Renal cortex interstitium (tissue), 11 donors: ENCODE data around the gene LGSN. TPM values are rescaled to one million over a fixed set of nuclear protein-coding genes. Genes with fewer than 3 reads are reported as not detected.
"Not testable (repeated sequence)": the region's sequence is repeated elsewhere in the genome, so short reads cannot be mapped to it uniquely, and the experiment has no call there.

ENCODE experiments used
- DNase-seq, 11 donors: peaks; one replicate each; pipeline ENCODE4 v3.0.0-alpha.2; 2013; ENCODE audit warnings: low read depth in 9 of 11, low spot score in 4 of 11; ENCODE audit errors: extremely low read depth in 1 of 11
- polyA plus RNA-seq, 3 donors: library from polyadenylated mRNA; unstranded; fragments of 120-200 nt; gene quantifications; one replicate each; pipeline ENCODE4 v1.2.1, GENCODE V29; 2013; ENCODE audit not compliant: insufficient read length in 3 of 3

Gene LGSN
- polyA plus RNA-seq, 3 donors: 0.52 to 1.6 (median 0.96) TPM

DNA sequence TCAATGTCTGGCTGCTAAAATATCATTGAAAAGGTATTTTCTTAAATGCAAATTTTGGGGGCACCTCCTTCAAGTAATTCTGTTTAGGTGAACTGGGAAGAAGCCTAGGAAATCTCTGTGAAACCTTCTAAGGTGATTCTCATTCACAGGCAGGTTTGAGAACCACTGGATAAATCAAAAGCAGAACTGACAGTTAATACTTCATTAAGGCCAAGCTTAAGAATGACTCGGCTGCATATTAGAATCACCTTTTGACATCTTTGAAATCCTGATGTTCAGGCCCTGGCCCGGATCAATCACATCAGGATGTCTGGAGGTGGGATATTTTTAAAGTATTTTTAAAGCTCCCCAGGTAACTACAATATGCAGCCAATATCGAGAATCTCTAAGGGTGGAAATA, 58.0 kb downstream of the LGSN start:
- DNase-seq: no peak

DNA sequence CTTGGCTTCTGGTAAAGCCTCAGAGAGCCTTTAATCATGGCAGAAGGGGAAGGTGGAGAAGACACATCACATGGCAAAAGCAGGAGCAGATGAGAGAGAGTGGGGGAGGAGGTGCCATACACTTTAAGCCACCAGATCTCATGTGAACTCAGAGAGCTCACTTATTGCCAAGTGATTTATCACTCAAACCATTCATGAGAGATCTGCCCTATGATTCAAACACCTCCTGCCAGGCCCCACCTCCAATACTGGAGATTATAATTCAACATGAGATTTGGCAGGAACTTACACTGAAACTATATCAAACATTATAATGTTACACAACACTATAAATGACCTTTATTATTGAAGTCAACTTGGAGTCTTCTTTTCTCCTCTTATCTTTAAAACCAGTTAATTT, 60.6 kb downstream of the LGSN start:
- no peak for DNase-seq

DNA sequence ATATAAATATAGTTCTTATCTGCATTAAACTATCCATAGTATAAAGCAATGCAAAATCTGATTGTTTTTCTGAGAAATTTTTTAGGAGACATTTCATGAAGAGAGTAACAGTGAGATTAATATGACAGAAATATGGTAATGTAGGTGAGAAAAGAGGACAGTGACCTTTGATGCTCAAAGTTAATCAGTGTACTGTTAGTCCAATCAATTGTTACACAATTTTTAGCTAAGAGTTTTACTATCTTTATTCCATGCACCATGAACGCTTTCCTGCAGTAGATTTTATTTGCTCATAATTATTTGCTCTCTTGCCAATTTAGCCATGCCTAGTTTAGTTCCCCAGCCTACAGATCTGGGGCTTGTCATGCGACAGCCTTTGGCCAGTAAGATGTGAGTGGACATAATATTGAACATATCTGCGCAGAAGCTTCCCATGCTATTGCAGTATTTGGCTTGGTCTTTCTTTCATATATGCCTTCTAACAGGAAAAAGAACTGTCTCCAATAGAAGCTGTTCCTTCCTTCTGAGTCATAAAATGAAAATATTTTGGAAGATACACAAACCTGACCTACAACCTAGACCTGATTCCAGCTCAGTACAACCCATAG, 69.8 kb downstream of the LGSN start:
- DNase-seq: no peak

DNA sequence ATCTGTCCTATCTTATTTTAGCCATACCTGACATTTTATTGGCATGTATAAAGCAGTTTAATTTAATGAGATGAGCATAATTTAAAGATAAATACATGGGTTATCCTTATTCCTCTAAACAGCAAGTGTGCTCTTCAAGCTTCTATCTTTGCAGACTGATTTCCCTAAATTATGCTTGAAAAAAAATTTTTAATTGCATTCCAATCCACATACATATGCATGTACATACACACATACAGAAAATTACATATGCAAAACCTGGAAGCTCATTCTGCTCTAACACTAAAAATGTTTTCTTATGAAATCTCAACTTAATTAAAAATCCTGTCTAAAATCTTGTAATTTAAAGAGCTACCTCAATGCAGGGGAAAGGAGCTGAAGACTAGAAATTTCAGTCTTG, 73.2 kb downstream of the LGSN start:
- no peak for DNase-seq

DNA sequence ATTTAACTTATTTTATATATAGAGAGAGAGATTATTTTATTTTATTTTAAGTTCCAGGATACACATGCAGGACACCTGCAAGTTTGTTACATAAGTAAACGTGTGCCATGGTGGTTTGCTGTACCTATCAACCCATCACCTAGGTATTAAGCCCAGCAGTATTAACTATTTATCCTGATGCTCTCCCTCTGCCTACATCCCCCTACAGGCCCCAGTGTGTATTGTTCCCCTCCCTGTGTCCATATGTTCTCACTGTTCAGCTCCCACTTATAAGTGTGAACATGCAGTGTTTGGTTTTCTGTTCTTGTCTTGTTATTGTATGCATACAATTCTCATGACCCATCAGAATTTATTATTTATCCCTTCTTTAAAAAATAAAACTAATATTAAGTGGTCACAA, 73.9 kb downstream of the LGSN start:
- DNase-seq: no peak

DNA sequence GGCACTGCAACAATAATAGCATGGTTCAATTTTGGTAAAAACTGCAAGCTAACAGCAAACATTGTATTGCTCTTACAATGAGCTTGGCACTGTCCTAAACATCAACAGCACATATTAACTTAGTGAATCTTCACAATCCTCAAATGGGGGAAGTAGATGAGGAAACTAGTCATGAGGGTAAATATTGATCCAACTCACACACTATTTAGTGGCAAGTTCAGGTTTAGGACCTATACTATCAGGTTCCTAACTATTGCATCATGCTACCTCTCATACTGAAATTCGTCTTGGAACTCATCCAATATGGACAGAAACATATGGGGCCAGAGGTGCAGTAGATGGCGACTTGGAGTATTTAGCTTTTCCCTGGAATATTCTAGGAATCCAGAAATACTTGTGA, 74.4 kb downstream of the LGSN start:
- DNase-seq: no peak

DNA sequence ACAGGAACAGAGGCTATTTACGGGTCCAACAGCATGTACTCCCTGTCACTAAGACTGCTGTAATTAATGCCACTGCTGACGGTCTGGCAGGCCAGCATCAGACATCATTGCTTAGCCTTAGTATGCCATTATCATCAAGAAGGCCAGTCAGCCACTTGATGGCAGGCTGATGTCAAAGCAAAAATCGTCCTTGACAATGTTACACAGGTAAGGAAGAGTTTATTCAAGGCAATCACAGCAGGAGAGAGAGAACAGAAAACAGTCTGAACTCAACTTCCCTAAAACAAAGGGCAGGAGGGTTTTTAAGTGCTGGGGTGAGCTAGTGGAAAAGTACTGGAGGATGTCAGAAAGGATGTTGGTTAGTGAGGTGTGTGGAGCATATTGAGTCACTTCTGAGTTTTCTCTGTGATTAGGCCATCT, 83.4 kb downstream of the LGSN start:
- no peak for DNase-seq

DNA sequence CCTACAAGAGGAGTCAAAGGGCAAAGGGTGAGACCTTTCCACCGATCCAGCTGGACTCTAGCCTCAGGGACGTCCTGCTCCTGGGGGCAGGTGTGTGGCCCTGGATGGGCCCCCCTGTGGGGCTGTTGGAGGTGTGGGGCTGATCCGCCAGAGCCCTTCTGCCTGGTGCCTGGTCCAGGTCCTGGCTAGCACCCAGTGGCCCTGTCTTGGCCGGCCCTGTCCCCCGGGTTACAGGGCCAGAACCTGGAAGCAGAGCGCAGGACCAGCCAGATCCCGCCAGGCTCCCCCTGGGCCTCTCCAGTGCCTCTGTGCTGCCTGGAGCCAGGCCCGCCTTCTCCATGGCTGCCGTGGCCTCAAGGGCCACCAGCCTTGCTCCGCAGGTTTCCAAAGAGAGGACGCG, 89.3 kb downstream of the LGSN start:
- DNase-seq: not testable (repeated sequence)

DNA sequence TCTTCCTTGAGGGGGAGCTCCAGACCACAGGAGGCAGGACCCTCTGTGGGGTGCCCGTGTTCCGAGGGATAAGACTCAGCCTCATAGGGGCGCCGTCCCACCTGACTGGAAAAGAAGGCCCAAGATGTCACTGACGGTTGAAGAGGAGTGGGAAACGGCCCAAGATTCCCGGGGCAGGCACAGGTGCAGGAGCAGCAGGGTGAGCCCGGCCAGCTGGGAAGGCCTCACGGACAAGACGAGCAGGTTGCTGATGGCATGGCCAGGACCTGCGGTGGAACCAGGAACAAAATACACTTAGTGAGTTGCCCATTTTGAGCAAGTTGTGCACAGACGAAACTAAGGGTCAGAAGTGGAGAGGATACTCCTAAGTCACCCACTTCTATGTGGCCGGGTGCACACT, 89.8 kb downstream of the LGSN start:
- not testable (repeated sequence) for DNase-seq

DNA sequence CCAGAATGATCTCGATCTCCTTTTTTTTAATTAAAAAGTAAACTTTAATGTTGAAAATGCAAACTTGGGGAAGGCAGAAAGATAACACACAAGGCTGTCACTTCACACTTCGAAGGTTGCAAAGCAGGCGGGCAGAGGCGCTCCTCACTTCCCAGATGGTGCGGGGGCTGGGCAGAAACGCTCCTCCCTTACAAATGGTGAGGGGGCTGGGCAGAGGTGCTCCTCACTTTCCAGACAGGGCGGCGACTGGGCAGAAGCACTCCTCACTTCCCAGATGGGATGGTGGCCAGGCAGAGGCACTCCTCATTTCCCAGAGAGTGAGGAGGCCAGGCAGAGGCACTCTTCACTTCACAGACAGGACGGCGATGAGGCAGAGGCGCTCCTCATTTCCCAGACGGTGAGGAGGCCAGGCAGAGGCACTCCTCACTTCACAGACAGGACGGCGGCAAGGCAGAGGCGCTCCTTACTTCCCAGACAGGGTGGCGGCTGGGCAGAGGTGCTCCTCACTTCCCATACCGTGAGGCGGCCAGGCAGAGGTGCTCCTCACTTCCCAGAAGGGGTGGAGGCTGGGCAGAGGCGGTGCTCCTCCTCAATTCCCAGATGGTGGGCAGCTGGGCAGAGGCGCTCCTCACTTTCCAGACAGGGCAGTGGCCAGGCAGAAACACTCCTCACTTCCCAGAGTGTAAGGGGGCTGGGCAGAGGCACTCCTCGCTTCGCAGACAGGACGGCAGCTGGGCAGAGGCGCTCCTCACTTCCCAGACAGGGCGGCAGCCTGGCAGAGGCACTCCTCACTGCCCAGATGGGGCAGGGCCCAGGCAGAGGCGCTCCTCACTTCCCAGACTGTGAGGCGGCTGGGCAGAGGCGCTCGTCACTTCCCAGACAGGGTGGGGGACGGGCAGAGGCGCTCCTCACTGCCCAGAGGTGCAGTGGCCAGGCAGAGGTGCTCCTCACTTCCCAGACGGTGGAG, 91.6 kb downstream of the LGSN start:
- not testable (repeated sequence) for DNase-seq

DNA sequence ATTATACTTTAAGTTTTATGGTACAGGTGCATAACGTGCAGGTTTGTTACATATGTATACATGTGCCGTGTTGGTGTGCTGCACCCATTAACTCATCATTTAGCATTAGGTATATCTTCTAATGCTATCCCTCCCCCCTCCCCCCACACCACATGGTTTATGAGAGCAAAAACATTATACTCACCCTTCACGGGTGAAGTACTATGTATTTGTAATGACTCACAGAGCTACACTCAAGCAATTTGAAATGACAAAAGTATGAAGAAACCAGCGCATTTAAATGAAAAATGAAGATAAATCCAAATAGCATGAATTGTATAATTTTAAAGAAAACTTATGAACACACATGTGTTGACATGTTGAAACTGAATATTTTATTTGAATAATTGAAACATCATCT, 93.8 kb downstream of the LGSN start:
- DNase-seq: not testable (repeated sequence)

Other genes with a start within 250 kb of the LGSN start
- gene FKBP1C, start 108.5 kb downstream of the LGSN start, polyA plus RNA-seq: 1 to 10 TPM in 2 of 3 donors, under 1 TPM in 1; 0.89 to 3.1 (median 3.0) TPM